KOPT-K1 (cell line): ENCODE measurements around the gene AP1S2.
"Not testable (repeated sequence)": the region's sequence is repeated elsewhere in the genome, so short reads cannot be mapped to it uniquely, and the experiment has no call there.

ENCODE experiments used
- H3K27ac ChIP-seq: fragments of 200-600 bp; sonication (generic); 2 replicates; pipeline ENCODE4 v1.5.1; 2016; ENCODE audit warnings: antibody characterized with exemption, mild to moderate bottlenecking, low read depth, low read length; ENCODE audit not compliant: poor library complexity, severe bottlenecking
- H3K36me3 ChIP-seq: fragments of 200-600 bp; sonication (generic); 2 replicates; pipeline ENCODE4 v1.5.1; 2017; ENCODE audit warnings: antibody characterized with exemption, mild to moderate bottlenecking, low read length, moderate library complexity; ENCODE audit not compliant: insufficient read depth
- H3K9me3 ChIP-seq: fragments of 200-600 bp; sonication (generic); 2 replicates; pipeline ENCODE4 v1.5.1; 2017; ENCODE audit warnings: antibody characterized with exemption, low read length, mild to moderate bottlenecking; ENCODE audit not compliant: insufficient read depth, poor library complexity, severe bottlenecking

AP1S2 gene

DNA sequence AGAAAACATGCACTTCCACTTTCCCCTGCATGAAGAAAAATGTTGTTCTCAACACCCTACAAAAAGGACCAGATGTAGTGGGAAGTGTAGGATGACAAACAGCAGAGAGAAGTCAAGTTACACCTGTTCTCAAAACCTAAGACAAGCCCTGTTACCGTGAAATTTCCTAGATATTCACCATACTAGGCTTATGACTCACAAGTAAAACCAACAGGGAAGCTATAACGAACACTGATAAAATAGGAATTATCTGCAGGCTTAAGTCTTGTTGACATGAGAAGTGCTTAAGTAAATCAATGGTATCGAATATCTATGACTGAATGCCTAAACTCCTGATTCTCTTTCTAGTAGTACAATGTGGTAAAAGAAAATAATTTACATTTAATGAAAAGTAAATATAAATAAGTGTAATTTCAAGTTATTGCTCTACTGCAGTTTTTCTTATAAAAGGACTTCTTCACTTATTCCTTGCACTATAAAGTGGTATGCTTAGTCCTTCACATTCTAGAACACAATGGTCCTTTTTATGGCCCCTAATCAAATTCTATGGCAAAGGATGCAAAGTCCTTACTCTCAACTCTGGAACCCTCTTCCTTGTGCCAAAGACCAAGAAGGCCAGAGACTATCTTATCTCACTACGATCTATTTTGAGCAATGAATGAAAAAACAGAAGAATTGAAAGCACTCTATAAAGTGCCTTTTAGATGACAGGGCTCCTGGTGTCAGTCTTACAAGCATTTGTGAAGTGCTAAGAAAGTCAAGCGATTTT is 19.6 kb downstream of the AP1S2 start:
- H3K9me3 ChIP-seq: no peaks in the 10 kb centered on the region
- no peak overlapping the region for H3K27ac ChIP-seq
- no peaks in the 10 kb centered on the region; the same call in 1 of the 2 replicates for H3K36me3 ChIP-seq

DNA sequence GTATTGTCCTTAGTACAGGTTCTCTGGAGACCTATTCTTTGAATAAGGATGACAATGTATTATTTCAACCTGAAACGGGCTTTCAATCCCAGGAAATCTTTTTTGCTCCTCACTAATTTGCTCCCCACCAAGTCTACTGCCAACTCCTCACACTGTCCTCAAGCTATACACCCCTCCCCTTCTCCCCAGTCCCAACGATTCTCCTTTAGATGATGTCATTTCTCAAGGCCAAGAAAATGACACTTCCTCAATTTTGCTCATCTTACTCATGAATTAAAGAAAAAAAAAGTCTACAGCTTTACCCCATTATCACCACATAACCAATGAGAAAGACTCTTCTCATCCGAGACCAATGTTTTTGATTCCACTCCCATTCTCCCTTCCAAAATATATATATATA is 20.6 kb downstream of the AP1S2 start:
- Histone ChIP-seq H3K27ac (no peak overlapping the region), H3K36me3 (no peaks in the 10 kb centered on the region; the same call in 1 of the 2 replicates), H3K9me3 (no peaks in the 10 kb centered on the region)

DNA sequence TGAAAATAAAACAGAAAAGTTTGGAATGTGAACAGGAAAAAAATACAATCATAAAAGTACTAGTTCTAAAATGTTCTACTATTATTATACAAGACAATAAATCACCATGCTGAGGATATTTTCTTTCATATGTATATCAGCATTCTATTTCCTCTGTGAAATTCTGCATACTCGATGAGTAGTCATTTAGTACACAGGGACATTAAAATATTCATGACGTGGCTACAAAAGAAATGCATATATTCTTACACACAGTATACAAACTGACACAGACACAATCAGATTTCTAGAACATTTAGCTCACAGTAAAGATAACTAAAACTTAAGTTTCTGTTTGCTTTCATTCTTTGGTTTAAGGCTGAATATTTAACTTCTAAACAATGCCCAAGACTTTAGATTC is 23.3 kb downstream of the AP1S2 start:
- not testable (repeated sequence) for H3K36me3 ChIP-seq, H3K27ac ChIP-seq

DNA sequence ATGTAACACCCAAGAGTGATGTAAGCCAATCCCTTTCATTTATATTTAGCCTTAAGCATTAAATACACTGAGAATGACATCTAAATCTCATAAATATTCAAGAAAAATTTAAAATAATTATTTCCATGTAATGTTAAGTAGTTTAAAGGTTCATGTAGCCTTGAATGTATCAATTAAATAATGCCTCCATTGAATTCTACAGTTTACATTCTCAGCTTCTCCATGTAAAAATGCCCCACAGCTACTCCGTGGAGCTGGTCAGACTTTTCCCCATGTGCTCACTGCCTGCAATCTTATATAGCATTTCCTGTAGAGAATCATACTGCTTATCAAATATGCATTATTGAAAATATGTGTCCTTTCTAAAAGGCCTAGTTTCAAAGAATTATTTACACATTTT is 25.4 kb downstream of the AP1S2 start:
- Histone ChIP-seq H3K36me3 (peaks cover 20% of the 10 kb centered on the region), H3K9me3 (no peaks in the 10 kb centered on the region), H3K27ac (no peak overlapping the region)

More for the DNA sequence above, 23.3 kb downstream of the AP1S2 start:
- not testable (repeated sequence) for H3K9me3 ChIP-seq

DNA sequence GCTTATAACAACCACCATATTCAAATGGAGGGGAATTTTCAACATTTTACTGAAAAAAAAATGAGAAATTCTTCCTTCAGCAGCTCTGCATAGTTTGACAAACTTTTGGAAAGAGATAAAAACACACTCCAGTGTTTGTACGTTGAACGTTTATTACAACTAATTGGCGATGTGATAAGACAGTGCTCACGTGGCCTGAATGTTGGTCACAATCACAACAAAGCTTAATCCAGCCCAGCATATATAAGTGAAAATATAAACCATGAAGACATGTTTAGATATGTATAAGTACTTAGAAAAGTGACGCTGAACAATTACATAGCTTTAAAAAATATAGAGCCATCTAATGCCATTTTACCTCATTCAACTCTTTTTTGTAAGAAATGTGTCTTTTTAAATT is 28.7 kb downstream of the AP1S2 start:
- peaks cover 47% of the 10 kb centered on the region for H3K36me3 ChIP-seq
- H3K27ac ChIP-seq: no peak overlapping the region
- no peaks in the 10 kb centered on the region for H3K9me3 ChIP-seq

DNA sequence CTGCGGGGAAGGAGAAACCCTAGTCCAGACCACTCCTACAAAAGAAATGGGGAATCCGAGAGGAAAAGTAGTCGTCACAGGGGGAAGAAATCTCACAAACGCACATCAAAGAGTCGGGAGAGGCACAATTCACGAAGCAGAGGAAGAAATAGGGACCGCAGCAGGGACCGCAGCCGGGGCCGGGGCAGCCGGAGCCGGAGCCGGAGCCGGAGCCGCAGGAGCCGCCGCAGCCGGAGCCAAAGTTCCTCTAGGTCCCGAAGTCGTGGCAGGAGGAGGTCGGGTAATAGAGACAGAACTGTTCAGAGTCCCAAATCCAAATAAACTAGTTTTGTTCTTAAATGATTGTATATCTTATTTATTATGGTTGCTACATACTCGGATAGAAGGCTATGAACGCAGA is 31.7 kb downstream of the AP1S2 start:
- Histone ChIP-seq H3K27ac (no peak overlapping the region), H3K9me3 (no peaks in the 10 kb centered on the region), H3K36me3 (peaks cover 66% of the 10 kb centered on the region)

DNA sequence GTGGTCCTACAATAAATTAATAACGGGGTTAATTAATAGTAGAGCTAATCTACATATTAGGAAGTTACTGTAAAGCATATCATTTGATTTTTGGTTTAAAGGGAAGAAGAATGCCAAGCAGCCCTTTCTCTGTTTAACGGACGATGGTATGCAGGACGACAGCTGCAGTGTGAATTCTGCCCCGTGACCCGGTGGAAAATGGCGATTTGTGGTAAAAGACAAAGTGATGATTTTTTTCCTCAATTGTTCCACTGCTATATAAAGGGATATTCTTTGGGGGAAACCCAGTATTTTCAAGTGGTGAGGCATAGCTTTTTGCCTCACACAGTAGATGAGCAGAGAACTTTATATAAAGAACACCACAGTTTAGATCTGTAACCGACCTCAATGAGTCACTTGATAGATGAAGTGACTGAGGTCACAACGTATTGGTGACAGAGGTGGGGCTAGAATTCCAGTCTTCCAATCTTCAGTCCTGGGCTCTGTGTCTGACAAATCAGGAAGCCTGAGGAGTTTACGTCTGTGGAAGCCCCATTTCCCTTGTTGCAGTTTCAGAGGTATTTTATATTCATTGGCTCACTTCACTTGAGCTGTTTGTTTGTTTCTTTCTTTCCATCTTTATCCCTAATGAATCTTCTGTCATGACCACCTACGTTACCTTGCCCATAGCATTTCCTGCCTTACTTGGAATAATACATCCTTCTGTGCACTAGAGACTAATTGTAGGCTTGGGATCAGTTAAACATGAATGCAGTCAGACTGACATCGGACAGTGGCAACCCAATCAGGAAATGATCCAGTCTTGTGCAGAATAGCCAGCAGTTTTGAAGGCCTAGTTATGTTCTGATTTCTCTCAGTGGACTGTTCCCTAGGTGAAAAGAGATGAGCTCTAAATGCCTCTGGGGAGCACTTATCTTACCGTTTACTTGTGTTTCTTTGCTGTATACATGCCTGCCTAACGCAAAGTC is 34.2 kb downstream of the AP1S2 start:
- Histone ChIP-seq H3K27ac (no peak overlapping the region), H3K36me3 (peaks cover 64% of the 10 kb centered on the region), H3K9me3 (no peaks in the 10 kb centered on the region)

DNA sequence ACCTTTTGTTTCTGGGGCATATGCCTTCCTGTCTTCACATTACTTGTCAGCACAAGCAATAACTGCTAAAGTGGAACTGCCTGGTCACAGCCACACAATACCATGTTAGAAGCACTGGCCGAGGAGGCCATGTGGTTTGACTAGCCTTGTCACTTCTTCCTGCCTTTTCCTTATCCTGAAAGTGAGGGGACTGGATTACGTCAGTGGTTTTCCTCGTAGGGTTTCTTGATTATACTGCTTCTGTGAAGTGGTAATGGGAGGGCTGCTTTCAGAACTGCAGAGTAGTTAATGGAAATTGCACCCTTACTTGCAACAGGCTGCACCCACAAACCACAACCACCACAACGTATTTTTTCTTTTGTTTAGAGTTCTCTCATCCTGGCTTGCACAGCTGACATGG is 37.7 kb downstream of the AP1S2 start:
- H3K9me3 ChIP-seq: no peaks in the 10 kb centered on the region
- H3K27ac ChIP-seq: no peak overlapping the region
- H3K36me3 ChIP-seq: peaks cover 62% of the 10 kb centered on the region

DNA sequence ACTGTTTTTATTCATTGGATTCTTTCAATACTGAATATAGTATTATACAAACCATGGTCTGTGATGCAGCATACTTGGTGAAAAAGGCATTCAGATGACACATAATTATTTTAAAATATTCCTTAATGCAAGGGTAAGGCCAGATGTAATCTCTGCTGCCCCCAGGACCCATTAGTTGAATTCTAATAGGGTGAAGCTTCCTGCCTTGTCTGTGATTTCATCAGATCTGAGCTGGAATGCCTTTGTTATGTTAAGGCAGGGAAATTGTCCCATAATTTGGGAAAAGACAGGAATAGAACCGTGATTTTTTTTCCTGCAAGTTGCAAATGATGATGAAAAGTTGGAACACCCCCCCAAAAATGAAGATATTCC is 38.2 kb downstream of the AP1S2 start:
- peaks cover 59% of the 10 kb centered on the region for H3K36me3 ChIP-seq
- no peaks in the 10 kb centered on the region for H3K9me3 ChIP-seq
- no peak overlapping the region for H3K27ac ChIP-seq

DNA sequence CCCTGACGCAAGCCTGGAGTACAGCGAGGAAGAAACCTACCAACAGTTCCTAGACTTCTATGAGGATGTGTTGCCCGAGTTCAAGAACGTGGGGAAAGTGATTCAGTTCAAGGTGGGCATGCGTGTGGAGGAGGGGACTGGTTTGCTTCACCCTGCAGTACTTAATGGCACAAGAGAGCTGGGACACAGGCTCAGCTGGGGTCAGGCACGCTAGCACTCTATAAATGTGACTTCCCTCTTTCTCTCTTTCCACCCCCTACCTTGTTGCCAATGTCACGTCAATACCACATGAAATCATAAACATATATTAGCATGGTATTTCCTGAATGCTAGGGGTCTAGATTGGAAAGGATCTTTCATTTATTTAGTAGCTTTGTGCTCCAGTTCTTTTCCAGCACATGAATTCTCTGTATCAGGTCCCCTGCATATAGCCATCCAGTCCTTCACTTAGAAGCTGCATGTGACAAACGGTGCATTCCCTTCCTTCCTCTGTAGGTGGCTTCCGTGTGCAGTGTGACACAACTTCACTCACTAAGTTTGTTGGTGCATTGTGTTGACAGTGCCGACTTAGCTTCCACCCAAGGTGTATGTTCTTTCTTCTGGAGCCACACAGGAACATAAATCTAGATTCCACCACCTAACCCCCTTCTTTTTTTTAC is 38.7 kb downstream of the AP1S2 start:
- Histone ChIP-seq H3K27ac (no peak overlapping the region), H3K36me3 (peaks cover 57% of the 10 kb centered on the region)

DNA sequence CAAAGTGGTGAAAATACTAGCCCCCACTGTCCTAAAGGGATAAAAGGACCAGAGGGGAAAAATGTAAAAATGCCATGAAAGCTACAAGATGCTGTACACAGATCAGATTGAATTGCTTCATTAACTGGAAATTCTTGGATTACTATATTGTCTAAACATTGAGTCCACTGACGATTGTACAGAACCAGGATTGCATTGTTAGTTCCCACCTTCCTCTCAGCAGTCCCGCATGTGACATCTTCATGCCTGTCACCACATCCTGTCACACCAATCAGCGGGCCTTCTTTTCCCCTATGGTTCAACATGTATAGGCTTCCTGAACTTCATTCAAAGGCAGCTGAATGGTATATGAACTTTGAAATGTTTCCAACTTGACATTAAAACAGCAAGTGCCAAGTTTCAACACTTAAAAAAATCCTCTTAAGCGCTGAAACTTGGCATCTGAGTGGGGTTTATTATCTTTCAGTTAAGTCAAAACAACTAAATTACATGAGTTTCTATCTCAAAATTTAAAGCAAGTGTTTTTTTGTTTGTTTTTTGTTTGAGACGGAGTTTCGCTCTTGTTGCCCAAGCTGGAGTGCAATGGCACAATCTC is 39.7 kb downstream of the AP1S2 start:
- no peaks in the 10 kb centered on the region for H3K9me3 ChIP-seq
- peaks cover 56% of the 10 kb centered on the region for H3K36me3 ChIP-seq
- H3K27ac ChIP-seq: no peak overlapping the region

More for the DNA sequence above, 38.7 kb downstream of the AP1S2 start:
- H3K9me3 ChIP-seq: no peaks in the 10 kb centered on the region

DNA sequence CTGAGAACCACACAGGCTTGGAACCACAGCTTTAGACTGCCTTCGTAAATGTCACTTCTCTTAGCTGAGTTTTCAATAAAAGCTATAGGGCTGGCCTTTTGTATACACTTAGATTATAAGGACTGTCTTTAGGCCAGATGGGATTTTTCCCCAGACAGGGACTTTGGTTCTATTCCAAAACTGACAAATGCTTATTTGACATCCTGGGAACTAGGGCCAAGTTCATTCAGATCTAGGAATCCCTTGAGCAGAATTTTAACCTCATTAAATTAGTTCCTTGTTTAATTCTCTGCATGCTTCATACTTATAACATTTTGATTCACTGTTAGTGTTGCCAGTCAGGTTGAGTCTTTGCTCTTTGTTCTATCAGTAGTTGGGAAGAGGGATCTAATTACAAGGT is 41.2 kb downstream of the AP1S2 start:
- peaks cover 64% of the 10 kb centered on the region for H3K36me3 ChIP-seq
- no peaks in the 10 kb centered on the region for H3K9me3 ChIP-seq
- no peak overlapping the region for H3K27ac ChIP-seq

DNA sequence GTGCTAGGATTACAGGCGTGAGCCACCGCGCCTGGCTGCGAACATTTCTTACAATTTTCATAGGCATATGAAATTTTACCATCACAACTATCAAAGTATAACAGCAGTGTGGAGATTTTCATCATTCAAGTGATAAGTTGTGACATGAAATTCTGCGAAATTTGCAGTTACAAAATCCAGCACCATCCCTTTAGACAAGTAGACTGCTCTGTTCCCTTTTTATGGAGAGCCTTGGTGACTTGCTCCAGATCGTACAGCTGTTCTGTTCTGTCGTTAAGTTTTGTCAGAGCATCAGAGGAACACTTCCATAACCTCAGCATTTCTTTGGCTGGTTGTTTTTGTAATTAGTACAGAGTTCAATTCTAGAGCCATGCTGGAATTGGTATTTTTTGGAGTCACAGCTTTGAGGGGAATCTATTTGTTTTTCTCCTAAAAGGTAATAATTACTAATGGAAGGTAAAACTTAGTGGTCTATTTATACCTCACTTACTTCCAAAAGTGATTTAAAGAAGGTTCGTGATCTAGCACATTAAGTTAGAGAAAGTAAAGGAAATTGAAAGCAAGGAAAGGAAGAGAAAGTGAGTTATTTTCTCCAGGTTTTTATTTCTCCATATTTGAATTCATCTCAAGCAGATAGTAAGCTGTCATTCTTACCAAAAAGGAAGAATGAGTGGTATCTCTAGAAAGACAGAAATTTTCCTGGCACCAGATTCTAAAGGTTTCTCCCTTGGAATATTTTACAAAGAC is 42.2 kb downstream of the AP1S2 start:
- no peak overlapping the region for H3K27ac ChIP-seq
- peaks cover 65% of the 10 kb centered on the region for H3K36me3 ChIP-seq

DNA sequence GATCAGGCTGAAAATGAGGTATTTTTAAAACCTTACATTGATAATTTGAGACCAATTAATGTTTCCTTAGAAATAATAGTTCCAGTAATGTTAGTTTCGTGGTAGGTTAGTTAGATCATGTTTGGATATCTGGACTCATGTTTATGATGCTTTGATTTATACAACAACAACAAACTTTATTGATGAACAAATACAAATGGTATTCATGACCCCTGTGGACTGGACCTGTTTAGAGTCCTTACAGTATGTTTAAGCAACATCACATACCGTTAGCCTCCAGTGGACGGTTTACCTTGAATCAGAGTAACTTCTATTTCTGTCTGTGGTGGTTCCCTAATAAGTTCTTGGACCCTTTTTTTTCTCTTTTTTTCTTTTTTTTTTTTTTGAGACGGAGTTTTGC is 46.4 kb downstream of the AP1S2 start:
- Histone ChIP-seq H3K36me3 (peaks cover 68% of the 10 kb centered on the region), H3K9me3 (no peaks in the 10 kb centered on the region), H3K27ac (no peak overlapping the region)

More for the DNA sequence above, 42.2 kb downstream of the AP1S2 start:
- no peaks in the 10 kb centered on the region for H3K9me3 ChIP-seq
